GM23338 (cell line): ENCODE results near the gene RAB22A. TPM values are rescaled to one million over a fixed set of nuclear protein-coding genes. Genes with fewer than 3 reads are reported as not detected.

Experiments used
- ATAC-seq: fragments of 200-7000 bp; cut with Tn5 transposase; 3 replicates; pipeline ENCODE4 v1.9.1; 2020
- DNase-seq: peaks from one replicate; pipeline ENCODE4 v3.0.0-alpha.2; 2015; ENCODE audit warnings: low spot score
- H2AFZ ChIP-seq: fragments of 200-600 bp; sonication (generic); 2 replicates; pipeline ENCODE4 v1.8.0; 2016; ENCODE audit warnings: antibody characterized with exemption, mild to moderate bottlenecking, moderate library complexity
- H3F3A ChIP-seq: fragments of 200-600 bp; sonication (generic); replicated peaks from 2 replicates; pipeline ENCODE4 v1.8.0; 2017; ENCODE audit warnings: antibody characterized with exemption, mixed run types, low read depth
- H3K27ac ChIP-seq: fragments of 200-600 bp; sonication (generic); 2 replicates; pipeline ENCODE4 v1.6.1; 2016; ENCODE audit warnings: low read depth
- H3K27me3 ChIP-seq: fragments of 200-600 bp; sonication (generic); 2 replicates; pipeline ENCODE4 v1.8.0; 2016; ENCODE audit warnings: mild to moderate bottlenecking, mixed run types, moderate library complexity; ENCODE audit not compliant: insufficient read depth
- H3K36me3 ChIP-seq: fragments of 200-600 bp; sonication (generic); 2 replicates; pipeline ENCODE4 v1.8.0; 2016; ENCODE audit warnings: mild to moderate bottlenecking; ENCODE audit not compliant: insufficient read depth
- H3K4me1 ChIP-seq: fragments of 200-600 bp; sonication (generic); 2 replicates; pipeline ENCODE4 v1.8.0; 2016; ENCODE audit warnings: mild to moderate bottlenecking, moderate library complexity; ENCODE audit not compliant: insufficient read depth
- H3K4me2 ChIP-seq: fragments of 200-600 bp; sonication (generic); 2 replicates; pipeline ENCODE4 v1.7.1; 2017; ENCODE audit warnings: mixed run types
- H3K4me3 ChIP-seq: fragments of 200-600 bp; sonication (generic); 2 replicates; pipeline ENCODE4 v1.6.1; 2016; ENCODE audit warnings: mixed run types
- H3K79me2 ChIP-seq: fragments of 200-600 bp; sonication (generic); replicated peaks from 2 replicates; pipeline ENCODE4 v1.8.0; 2017; ENCODE audit warnings: mild to moderate bottlenecking; ENCODE audit not compliant: insufficient read depth
- H3K9me2 ChIP-seq: fragments of 200-600 bp; sonication (generic); 2 replicates; pipeline ENCODE4 v1.8.0; 2017; ENCODE audit not compliant: insufficient read depth
- H4K20me1 ChIP-seq: fragments of 200-600 bp; sonication (generic); replicated peaks from 2 replicates; pipeline ENCODE4 v1.8.0; 2017; ENCODE audit warnings: mild to moderate bottlenecking; ENCODE audit not compliant: insufficient read depth
- H3K27ac Mint-ChIP-seq: 2 replicates; pipeline ENCODE4 v1.8.0; 2020; ENCODE audit warnings: inconsistent platforms, mild to moderate bottlenecking, moderate library complexity, mixed read lengths
- H3K27me3 Mint-ChIP-seq: 3 replicates; pipeline ENCODE4 v1.8.0; 2022; ENCODE audit warnings: low read depth, mild to moderate bottlenecking, moderate library complexity, mixed read lengths, inconsistent platforms; ENCODE audit not compliant: insufficient read depth, poor library complexity
- H3K36me3 Mint-ChIP-seq: 3 replicates; pipeline ENCODE4 v1.8.0; 2021; ENCODE audit warnings: low read depth, mild to moderate bottlenecking, inconsistent platforms, moderate library complexity, mixed read lengths
- H3K4me1 Mint-ChIP-seq: 3 replicates; pipeline ENCODE4 v1.8.0; 2020; ENCODE audit warnings: mild to moderate bottlenecking, inconsistent platforms, mixed read lengths
- H3K4me3 Mint-ChIP-seq: 3 replicates; pipeline ENCODE4 v1.8.0; 2021; ENCODE audit warnings: moderate library complexity, mild to moderate bottlenecking, inconsistent platforms, mixed read lengths
- H3K9me3 Mint-ChIP-seq: 3 replicates; pipeline ENCODE4 v1.8.0; 2020; ENCODE audit warnings: moderate library complexity, mild to moderate bottlenecking, inconsistent platforms, mixed read lengths
- EZH2 ChIP-seq: fragments of 200-600 bp; sonication (generic); IDR thresholded peaks from one replicate; pipeline ENCODE4 v1.8.0; 2017; ENCODE audit warnings: antibody characterized with exemption, mild to moderate bottlenecking, low read depth; ENCODE audit not compliant: unreplicated experiment
- EZH2phosphoT487 ChIP-seq: fragments of 200-600 bp; sonication (generic); IDR thresholded peaks from one replicate; pipeline ENCODE4 v1.8.1; 2018; ENCODE audit warnings: antibody characterized with exemption; ENCODE audit not compliant: unreplicated experiment
- JUNB ChIP-seq: IDR thresholded peaks from one replicate; pipeline ENCODE4 v1.6.1; 2016; ENCODE audit warnings: antibody characterized with exemption; ENCODE audit not compliant: unreplicated experiment
- NANOG ChIP-seq: IDR thresholded peaks from 2 replicates; pipeline ENCODE4 v1.6.1; 2016; ENCODE audit warnings: antibody characterized with exemption, borderline replicate concordance
- POLR2AphosphoS5 ChIP-seq: IDR thresholded peaks from 2 replicates; pipeline ENCODE4 v1.6.1; 2016; ENCODE audit warnings: antibody characterized with exemption, low read depth
- STAT1 ChIP-seq: IDR thresholded peaks from one replicate; pipeline ENCODE4 v1.6.1; 2016; ENCODE audit warnings: antibody characterized with exemption; ENCODE audit not compliant: unreplicated experiment
- ZNF114 ChIP-seq: fragments of 250-450 bp; sonication (Bioruptor Pico); IDR thresholded peaks from 2 replicates; pipeline ENCODE4 v1.5.0; 2020; ENCODE audit warnings: mild to moderate bottlenecking, moderate library complexity
- polyA plus RNA-seq: library from polyadenylated mRNA; unstranded; fragments of >200 nt; fragmentation: Nextera tagmentation; extraction: Ambion mirVana; gene quantifications from 2 replicates; pipeline ENCODE4 v1.2.1, GENCODE V29; 2016
- total RNA-seq: library from RNA; depleted of rRNA; stranded (reverse); fragments of >200 nt; shearing (Covaris generic); gene quantifications from 2 replicates; pipeline ENCODE4 v1.2.3, GENCODE V29; 2014
- TF ChIP-seq, protein P1 (sequence below), 2 experiments: fragments of 200-600 bp in 1 of 2; sonication (generic) in 1 of 2; conservative IDR thresholded peaks; 2 replicates each; pipeline versions ENCODE4 v1.5.1 to v1.6.1; 2016 to 2017; ENCODE audit warnings: antibody characterized with exemption in 2 of 2, low read depth in 2 of 2, mild to moderate bottlenecking in 2 of 2, moderate library complexity in 1 of 2
- TF ChIP-seq, protein P2 (sequence below): IDR thresholded peaks from 2 replicates; pipeline ENCODE4 v1.6.1; 2016; ENCODE audit warnings: antibody characterized with exemption
- TF ChIP-seq, protein P3 (sequence below): fragments of 250-450 bp; sonication (Bioruptor Pico); IDR thresholded peaks from 2 replicates; pipeline ENCODE4 v1.5.0; 2020; ENCODE audit warnings: mild to moderate bottlenecking, moderate library complexity
- TF ChIP-seq, protein P4 (sequence below): IDR thresholded peaks from one replicate; pipeline ENCODE4 v1.6.1; 2018; ENCODE audit warnings: antibody characterized with exemption; ENCODE audit not compliant: unreplicated experiment

Gene RAB22A
- total and polyA plus RNA-seq, 2 experiments from 2014 or later: 3.3 to 6.8 TPM

DNA sequence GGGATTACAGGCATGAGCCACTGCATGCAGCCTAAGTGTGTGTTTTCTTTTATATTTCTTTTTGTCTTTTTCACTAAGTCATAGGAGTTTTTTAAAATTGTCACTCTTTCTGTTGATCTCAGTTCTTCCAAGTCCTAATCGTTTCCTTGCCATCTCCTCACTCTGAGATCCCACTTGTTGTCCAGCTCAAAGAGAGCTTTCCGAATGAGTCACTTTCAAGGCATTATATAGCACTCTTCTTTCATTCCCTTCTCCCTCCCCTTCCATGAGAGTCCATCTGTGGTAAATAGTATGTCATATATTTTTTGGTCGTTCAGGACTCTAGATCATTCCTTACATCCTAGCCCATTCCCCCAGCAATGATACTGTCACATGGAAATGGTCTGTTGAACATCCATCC lies 83.8 kb downstream of the RAB22A start (continued):
- TF ChIP-seq, protein P1, sequence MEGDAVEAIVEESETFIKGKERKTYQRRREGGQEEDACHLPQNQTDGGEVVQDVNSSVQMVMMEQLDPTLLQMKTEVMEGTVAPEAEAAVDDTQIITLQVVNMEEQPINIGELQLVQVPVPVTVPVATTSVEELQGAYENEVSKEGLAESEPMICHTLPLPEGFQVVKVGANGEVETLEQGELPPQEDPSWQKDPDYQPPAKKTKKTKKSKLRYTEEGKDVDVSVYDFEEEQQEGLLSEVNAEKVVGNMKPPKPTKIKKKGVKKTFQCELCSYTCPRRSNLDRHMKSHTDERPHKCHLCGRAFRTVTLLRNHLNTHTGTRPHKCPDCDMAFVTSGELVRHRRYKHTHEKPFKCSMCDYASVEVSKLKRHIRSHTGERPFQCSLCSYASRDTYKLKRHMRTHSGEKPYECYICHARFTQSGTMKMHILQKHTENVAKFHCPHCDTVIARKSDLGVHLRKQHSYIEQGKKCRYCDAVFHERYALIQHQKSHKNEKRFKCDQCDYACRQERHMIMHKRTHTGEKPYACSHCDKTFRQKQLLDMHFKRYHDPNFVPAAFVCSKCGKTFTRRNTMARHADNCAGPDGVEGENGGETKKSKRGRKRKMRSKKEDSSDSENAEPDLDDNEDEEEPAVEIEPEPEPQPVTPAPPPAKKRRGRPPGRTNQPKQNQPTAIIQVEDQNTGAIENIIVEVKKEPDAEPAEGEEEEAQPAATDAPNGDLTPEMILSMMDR (conservative IDR thresholded peaks at IDR 0.05; ENCODE audit: low read depth in 2 of 2): no peak
- TF ChIP-seq ZNF114 (CRISPR knock-in tag): no peak
- TF ChIP-seq, protein P2, sequence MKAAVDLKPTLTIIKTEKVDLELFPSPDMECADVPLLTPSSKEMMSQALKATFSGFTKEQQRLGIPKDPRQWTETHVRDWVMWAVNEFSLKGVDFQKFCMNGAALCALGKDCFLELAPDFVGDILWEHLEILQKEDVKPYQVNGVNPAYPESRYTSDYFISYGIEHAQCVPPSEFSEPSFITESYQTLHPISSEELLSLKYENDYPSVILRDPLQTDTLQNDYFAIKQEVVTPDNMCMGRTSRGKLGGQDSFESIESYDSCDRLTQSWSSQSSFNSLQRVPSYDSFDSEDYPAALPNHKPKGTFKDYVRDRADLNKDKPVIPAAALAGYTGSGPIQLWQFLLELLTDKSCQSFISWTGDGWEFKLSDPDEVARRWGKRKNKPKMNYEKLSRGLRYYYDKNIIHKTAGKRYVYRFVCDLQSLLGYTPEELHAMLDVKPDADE: no peak

DNA sequence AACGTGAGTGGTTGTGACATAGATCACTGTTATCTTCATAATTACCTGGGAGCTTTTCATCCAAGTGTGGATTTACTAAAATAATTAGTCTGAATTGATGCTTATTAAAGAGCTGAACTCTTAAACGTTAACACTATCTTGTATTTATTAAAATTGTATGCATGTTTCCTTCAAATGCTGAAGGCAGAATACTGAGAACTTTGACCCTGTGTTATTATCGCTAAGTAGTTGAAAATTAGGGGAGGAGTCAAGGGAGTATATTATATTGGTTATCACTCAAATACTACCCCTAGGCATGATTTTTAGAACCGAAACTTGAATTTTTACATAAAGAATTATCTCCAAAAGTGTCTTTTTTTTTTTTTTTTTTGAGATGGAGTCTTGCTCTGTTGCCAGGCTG lies 85.3 kb downstream of the RAB22A start:
- Mint-ChIP-seq H3K27ac (no peak overlapping the region), H3K4me1 (peaks cover 49% of the 10 kb centered on the region), H3K27me3 (peaks cover 5% of the 10 kb centered on the region), H3K36me3 (peaks cover 16% of the 10 kb centered on the region; the same call in 2 of the 3 replicates), H3K9me3 (no peaks in the 10 kb centered on the region), H3K4me3 (no peak overlapping the region)
- Histone ChIP-seq H3K79me2 (peaks cover 100% of the 10 kb centered on the region), H3K4me3 (no peak overlapping the region), H3K4me2 (no peak overlapping the region), H3K9me2 (no peaks in the 10 kb centered on the region), H3K4me1 (peaks cover 42% of the 10 kb centered on the region), H4K20me1 (peaks cover 41% of the 10 kb centered on the region), H3K36me3 (no peaks in the 10 kb centered on the region), H3K27ac (no peak overlapping the region), H3K27me3 (no peaks in the 10 kb centered on the region), H2AFZ (no peak overlapping the region), H3F3A (no peaks in the 10 kb centered on the region; the same call in 1 of the 2 replicates)
- ATAC-seq: no peak
- DNase-seq: no peak
- TF ChIP-seq EZH2phosphoT487 (no peak), EZH2 (no peak), STAT1 (no peak), JUNB (no peak), POLR2AphosphoS5 (no peak), NANOG (no peak)
- TF ChIP-seq, protein P2: no peak
- TF ChIP-seq, protein P3, sequence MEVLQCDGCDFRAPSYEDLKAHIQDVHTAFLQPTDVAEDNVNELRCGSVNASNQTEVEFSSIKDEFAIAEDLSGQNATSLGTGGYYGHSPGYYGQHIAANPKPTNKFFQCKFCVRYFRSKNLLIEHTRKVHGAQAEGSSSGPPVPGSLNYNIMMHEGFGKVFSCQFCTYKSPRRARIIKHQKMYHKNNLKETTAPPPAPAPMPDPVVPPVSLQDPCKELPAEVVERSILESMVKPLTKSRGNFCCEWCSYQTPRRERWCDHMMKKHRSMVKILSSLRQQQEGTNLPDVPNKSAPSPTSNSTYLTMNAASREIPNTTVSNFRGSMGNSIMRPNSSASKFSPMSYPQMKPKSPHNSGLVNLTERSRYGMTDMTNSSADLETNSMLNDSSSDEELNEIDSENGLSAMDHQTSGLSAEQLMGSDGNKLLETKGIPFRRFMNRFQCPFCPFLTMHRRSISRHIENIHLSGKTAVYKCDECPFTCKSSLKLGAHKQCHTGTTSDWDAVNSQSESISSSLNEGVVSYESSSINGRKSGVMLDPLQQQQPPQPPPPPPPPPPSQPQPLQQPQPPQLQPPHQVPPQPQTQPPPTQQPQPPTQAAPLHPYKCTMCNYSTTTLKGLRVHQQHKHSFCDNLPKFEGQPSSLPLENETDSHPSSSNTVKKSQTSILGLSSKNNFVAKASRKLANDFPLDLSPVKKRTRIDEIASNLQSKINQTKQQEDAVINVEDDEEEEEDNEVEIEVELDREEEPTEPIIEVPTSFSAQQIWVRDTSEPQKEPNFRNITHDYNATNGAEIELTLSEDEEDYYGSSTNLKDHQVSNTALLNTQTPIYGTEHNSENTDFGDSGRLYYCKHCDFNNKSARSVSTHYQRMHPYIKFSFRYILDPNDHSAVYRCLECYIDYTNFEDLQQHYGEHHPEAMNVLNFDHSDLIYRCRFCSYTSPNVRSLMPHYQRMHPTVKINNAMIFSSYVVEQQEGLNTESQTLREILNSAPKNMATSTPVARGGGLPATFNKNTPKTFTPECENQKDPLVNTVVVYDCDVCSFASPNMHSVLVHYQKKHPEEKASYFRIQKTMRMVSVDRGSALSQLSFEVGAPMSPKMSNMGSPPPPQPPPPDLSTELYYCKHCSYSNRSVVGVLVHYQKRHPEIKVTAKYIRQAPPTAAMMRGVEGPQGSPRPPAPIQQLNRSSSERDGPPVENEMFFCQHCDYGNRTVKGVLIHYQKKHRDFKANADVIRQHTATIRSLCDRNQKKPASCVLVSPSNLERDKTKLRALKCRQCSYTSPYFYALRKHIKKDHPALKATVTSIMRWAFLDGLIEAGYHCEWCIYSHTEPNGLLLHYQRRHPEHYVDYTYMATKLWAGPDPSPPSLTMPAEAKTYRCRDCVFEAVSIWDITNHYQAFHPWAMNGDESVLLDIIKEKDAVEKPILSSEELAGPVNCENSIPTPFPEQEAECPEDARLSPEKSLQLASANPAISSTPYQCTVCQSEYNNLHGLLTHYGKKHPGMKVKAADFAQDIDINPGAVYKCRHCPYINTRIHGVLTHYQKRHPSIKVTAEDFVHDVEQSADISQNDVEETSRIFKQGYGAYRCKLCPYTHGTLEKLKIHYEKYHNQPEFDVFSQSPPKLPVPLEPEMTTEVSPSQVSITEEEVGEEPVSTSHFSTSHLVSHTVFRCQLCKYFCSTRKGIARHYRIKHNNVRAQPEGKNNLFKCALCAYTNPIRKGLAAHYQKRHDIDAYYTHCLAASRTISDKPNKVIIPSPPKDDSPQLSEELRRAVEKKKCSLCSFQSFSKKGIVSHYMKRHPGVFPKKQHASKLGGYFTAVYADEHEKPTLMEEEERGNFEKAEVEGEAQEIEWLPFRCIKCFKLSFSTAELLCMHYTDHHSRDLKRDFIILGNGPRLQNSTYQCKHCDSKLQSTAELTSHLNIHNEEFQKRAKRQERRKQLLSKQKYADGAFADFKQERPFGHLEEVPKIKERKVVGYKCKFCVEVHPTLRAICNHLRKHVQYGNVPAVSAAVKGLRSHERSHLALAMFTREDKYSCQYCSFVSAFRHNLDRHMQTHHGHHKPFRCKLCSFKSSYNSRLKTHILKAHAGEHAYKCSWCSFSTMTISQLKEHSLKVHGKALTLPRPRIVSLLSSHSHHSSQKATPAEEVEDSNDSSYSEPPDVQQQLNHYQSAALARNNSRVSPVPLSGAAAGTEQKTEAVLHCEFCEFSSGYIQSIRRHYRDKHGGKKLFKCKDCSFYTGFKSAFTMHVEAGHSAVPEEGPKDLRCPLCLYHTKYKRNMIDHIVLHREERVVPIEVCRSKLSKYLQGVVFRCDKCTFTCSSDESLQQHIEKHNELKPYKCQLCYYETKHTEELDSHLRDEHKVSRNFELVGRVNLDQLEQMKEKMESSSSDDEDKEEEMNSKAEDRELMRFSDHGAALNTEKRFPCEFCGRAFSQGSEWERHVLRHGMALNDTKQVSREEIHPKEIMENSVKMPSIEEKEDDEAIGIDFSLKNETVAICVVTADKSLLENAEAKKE: no peak
- TF ChIP-seq, protein P4, sequence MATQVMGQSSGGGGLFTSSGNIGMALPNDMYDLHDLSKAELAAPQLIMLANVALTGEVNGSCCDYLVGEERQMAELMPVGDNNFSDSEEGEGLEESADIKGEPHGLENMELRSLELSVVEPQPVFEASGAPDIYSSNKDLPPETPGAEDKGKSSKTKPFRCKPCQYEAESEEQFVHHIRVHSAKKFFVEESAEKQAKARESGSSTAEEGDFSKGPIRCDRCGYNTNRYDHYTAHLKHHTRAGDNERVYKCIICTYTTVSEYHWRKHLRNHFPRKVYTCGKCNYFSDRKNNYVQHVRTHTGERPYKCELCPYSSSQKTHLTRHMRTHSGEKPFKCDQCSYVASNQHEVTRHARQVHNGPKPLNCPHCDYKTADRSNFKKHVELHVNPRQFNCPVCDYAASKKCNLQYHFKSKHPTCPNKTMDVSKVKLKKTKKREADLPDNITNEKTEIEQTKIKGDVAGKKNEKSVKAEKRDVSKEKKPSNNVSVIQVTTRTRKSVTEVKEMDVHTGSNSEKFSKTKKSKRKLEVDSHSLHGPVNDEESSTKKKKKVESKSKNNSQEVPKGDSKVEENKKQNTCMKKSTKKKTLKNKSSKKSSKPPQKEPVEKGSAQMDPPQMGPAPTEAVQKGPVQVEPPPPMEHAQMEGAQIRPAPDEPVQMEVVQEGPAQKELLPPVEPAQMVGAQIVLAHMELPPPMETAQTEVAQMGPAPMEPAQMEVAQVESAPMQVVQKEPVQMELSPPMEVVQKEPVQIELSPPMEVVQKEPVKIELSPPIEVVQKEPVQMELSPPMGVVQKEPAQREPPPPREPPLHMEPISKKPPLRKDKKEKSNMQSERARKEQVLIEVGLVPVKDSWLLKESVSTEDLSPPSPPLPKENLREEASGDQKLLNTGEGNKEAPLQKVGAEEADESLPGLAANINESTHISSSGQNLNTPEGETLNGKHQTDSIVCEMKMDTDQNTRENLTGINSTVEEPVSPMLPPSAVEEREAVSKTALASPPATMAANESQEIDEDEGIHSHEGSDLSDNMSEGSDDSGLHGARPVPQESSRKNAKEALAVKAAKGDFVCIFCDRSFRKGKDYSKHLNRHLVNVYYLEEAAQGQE: no peak
